Neural crest cell (in vitro differentiated cells): ENCODE measurements around the gene UGT1A5. TPM values are rescaled to one million over a fixed set of nuclear protein-coding genes. Genes with fewer than 3 reads are reported as not detected.

Source experiments
- DNase-seq: peaks from one replicate; pipeline ENCODE4 v3.0.0; 2021; ENCODE audit warnings: low read depth, mixed read lengths, low spot score
- H3K27ac Mint-ChIP-seq: one replicate; pipeline ENCODE4 v1.8.0; 2021; ENCODE audit warnings: mild to moderate bottlenecking, mixed read lengths; ENCODE audit not compliant: unreplicated experiment
- H3K27me3 Mint-ChIP-seq: 2 replicates; pipeline ENCODE4 v1.8.0; 2021; ENCODE audit warnings: low read depth, mild to moderate bottlenecking, mixed read lengths
- H3K36me3 Mint-ChIP-seq: 2 replicates; pipeline ENCODE4 v1.8.0; 2021; ENCODE audit warnings: low read depth, mild to moderate bottlenecking, mixed read lengths
- H3K4me1 Mint-ChIP-seq: 2 replicates; pipeline ENCODE4 v1.8.0; 2021; ENCODE audit warnings: mixed read lengths
- H3K4me3 Mint-ChIP-seq: one replicate; pipeline ENCODE4 v1.8.0; 2021; ENCODE audit warnings: mild to moderate bottlenecking, mixed read lengths
- H3K9me3 Mint-ChIP-seq: 2 replicates; pipeline ENCODE4 v1.8.0; 2021; ENCODE audit warnings: mixed read lengths
- total RNA-seq: library from RNA; stranded (reverse); gene quantifications from 2 replicates; pipeline ENCODE4 v1.2.1, GENCODE V29; 2021
- TF ChIP-seq, protein P1 (sequence below): fragments of 200-600 bp; sonication (generic); conservative IDR thresholded peaks from 2 replicates; pipeline ENCODE4 v1.5.0; 2021; ENCODE audit warnings: antibody characterized with exemption, mild to moderate bottlenecking

Gene UGT1A5
- total RNA-seq, 1 donor from 2014 or later, result not detected

DNA sequence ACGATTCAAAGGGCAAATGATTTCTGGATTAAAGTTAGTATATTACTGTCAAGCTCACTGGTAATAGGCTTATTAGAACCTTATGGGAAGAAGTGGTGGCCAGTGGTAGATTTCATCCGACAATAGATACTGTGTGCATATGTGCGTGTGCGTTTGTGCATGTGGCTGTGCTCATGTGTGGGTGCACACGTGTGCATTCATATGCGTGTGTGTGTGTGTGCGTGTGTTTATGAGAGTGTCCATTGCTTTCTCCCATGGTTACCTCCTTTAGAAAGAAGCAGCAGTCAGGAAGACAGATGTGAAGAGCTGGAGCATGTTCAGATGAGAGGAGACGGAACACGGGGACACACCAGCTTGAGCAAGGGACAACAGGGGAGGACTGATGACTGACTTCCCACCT, 56.6 kb downstream of the UGT1A5 start:
- H3K36me3 Mint-ChIP-seq, result peaks cover 2% of the 10 kb centered on the region
- peak overlapping the region; percentile 70 for H3K27ac Mint-ChIP-seq
- no peak overlapping the region for H3K4me3 Mint-ChIP-seq
- H3K27me3 Mint-ChIP-seq, result no peaks in the 10 kb centered on the region
- H3K9me3 Mint-ChIP-seq, result peaks cover 5% of the 10 kb centered on the region
- TF ChIP-seq, protein P1, sequence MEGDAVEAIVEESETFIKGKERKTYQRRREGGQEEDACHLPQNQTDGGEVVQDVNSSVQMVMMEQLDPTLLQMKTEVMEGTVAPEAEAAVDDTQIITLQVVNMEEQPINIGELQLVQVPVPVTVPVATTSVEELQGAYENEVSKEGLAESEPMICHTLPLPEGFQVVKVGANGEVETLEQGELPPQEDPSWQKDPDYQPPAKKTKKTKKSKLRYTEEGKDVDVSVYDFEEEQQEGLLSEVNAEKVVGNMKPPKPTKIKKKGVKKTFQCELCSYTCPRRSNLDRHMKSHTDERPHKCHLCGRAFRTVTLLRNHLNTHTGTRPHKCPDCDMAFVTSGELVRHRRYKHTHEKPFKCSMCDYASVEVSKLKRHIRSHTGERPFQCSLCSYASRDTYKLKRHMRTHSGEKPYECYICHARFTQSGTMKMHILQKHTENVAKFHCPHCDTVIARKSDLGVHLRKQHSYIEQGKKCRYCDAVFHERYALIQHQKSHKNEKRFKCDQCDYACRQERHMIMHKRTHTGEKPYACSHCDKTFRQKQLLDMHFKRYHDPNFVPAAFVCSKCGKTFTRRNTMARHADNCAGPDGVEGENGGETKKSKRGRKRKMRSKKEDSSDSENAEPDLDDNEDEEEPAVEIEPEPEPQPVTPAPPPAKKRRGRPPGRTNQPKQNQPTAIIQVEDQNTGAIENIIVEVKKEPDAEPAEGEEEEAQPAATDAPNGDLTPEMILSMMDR, result no peak
- no peak for DNase-seq
- peaks cover 16% of the 10 kb centered on the region for H3K4me1 Mint-ChIP-seq

DNA sequence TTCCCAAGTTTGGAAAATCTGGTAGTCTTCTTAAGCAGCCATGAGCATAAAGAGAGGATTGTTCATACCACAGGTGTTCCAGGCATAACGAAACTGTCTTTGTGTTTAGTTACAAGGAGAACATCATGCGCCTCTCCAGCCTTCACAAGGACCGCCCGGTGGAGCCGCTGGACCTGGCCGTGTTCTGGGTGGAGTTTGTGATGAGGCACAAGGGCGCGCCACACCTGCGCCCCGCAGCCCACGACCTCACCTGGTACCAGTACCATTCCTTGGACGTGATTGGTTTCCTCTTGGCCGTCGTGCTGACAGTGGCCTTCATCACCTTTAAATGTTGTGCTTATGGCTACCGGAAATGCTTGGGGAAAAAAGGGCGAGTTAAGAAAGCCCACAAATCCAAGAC, 59.4 kb downstream of the UGT1A5 start:
- no peak overlapping the region for H3K4me3 Mint-ChIP-seq
- TF ChIP-seq, protein P1, result no peak
- DNase-seq, result no peak
- peaks cover 2% of the 10 kb centered on the region for H3K36me3 Mint-ChIP-seq
- H3K4me1 Mint-ChIP-seq, result peaks cover 16% of the 10 kb centered on the region
- no peaks in the 10 kb centered on the region for H3K27me3 Mint-ChIP-seq
- H3K27ac Mint-ChIP-seq, result no peak overlapping the region
- peaks cover 11% of the 10 kb centered on the region for H3K9me3 Mint-ChIP-seq

DNA sequence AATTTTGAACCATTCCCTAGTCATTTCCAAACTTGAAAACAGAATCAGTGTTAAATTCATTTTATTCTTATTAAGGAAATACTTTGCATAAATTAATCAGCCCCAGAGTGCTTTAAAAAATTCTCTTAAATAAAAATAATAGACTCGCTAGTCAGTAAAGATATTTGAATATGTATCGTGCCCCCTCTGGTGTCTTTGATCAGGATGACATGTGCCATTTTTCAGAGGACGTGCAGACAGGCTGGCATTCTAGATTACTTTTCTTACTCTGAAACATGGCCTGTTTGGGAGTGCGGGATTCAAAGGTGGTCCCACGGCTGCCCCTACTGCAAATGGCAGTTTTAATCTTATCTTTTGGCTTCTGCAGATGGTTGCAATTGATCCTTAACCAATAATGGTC, 59.9 kb downstream of the UGT1A5 start:
- no peak for DNase-seq
- H3K9me3 Mint-ChIP-seq, result peaks cover 11% of the 10 kb centered on the region
- peaks cover 2% of the 10 kb centered on the region for H3K36me3 Mint-ChIP-seq
- no peak overlapping the region for H3K27ac Mint-ChIP-seq
- H3K4me3 Mint-ChIP-seq, result no peak overlapping the region
- H3K4me1 Mint-ChIP-seq, result peaks cover 12% of the 10 kb centered on the region
- TF ChIP-seq, protein P1, result no peak
- no peaks in the 10 kb centered on the region for H3K27me3 Mint-ChIP-seq

DNA sequence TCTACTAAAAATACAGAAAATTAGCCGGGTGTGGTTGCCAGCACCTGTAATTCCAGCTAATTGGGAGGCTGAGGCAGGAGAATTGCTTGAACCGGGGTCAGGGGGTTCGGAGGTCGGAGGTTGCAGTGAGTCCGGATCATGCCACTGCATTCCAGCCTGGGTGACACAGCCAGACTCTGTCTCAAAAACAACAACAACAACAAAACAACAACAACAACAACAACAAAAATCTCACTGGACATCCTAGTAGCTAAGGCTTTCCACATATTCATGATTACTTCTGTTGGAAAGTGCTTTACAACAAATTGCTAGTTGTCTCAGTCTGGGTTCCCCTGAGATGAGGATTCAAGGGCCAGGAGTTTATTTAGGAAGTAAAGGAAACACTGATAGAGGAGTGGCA, 61.1 kb downstream of the UGT1A5 start:
- TF ChIP-seq, protein P1, result no peak
- no peak overlapping the region for H3K27ac Mint-ChIP-seq
- H3K4me1 Mint-ChIP-seq, result peaks cover 5% of the 10 kb centered on the region
- H3K36me3 Mint-ChIP-seq, result peaks cover 2% of the 10 kb centered on the region
- no peaks in the 10 kb centered on the region for H3K27me3 Mint-ChIP-seq
- DNase-seq, result no peak
- peaks cover 9% of the 10 kb centered on the region for H3K9me3 Mint-ChIP-seq
- H3K4me3 Mint-ChIP-seq, result no peak overlapping the region

DNA sequence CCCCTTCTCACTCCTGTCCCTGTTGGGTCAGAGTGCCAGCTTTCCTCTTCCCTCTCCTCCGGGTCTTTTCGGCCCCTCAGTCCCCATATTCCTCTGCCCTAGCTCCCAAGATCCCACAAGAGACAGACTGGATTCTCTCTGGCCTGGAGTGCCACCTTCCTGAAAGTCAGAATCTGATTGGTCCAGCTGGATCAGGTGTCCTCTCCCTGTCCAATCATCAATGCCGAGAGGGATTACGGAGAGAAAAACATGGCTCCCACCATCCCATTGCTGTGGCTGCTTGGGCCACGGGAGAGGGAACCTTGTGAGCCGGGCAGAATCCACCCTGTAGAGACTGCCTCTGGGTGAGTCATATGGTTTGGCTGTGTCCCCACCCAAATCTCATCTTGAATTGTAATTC, 62.7 kb downstream of the UGT1A5 start:
- TF ChIP-seq, protein P1, result no peak
- Mint-ChIP-seq H3K4me1 (peaks cover 5% of the 10 kb centered on the region), H3K27ac (no peak overlapping the region), H3K36me3 (no peaks in the 10 kb centered on the region), H3K27me3 (no peaks in the 10 kb centered on the region), H3K4me3 (no peak overlapping the region), H3K9me3 (peaks cover 9% of the 10 kb centered on the region)
- DNase-seq, result no peak

DNA sequence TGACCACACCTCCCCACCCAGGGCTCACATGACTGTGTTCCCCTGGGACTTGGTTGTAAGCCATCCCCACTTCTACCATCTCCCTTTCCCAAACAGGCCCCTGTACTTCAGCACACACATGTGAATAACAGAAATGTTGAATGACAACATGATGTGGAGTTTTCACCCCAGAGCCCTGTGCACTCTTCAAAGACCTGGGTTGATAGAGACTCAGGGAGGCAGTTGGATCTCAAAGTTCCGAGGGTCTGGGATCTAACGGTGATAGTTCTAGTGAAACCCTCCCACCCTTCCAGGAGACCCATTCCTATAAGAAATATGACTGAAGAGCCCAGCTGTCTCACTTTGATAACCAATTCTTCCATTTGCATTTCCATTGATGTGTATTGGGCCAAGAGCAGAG, 65.3 kb downstream of the UGT1A5 start, which contains the start of gene MROH2A:
MROH2A (plus strand) TSS at position 301 of the 400 bp plus-strand sequence. CDS start 1,029 bp downstream, outside the sequence.
- TF ChIP-seq, protein P1, result no peak
- Mint-ChIP-seq H3K9me3 (peaks cover 9% of the 10 kb centered on the region), H3K4me3 (no peak within 1 kb of the TSS), H3K36me3 (no peaks in the 10 kb centered on the region), H3K4me1 (peaks cover under 1% of the 10 kb centered on the region), H3K27ac (no peak within 1 kb of the TSS), H3K27me3 (peaks cover 3% of the 10 kb centered on the region)
- DNase-seq, result no peak
